HepG2 (cell line): ENCODE measurements around the gene TRAPPC4. TPM values are rescaled to one million over a fixed set of nuclear protein-coding genes. Genes with fewer than 3 reads are reported as not detected.

Experiments used
- BORCS8-MEF2B ChIP-seq: sonication (generic); formaldehyde crosslinking; IDR thresholded peaks from 2 replicates; pipeline ENCODE4 v1.8.0; 2022; ENCODE audit warnings: mild to moderate bottlenecking, missing genetic modification reagents
- BRD4 ChIP-seq: sonication (generic); formaldehyde crosslinking; IDR thresholded peaks from 2 replicates; pipeline ENCODE4 v1.4.0; 2020; ENCODE audit warnings: missing genetic modification reagents
- GATA4 ChIP-seq: sonication (generic); IDR thresholded peaks from 2 replicates; pipeline ENCODE4 v1.6.1; 2016; ENCODE audit warnings: antibody characterized with exemption, low read depth, borderline replicate concordance
- HNRNPUL1 ChIP-seq: fragments of 200-400 bp; formaldehyde crosslinking; IDR thresholded peaks from 2 replicates; pipeline ENCODE4 v1.6.1; 2017; ENCODE audit warnings: low read depth, mild to moderate bottlenecking, low read length, moderate library complexity
- KMT2B ChIP-seq: IDR thresholded peaks from 2 replicates; pipeline ENCODE4 v1.6.1; 2016; ENCODE audit warnings: missing genetic modification reagents, missing compliant biosample characterization
- MAZ ChIP-seq, 2 experiments: sonication (generic) in 1 of 2; formaldehyde crosslinking in 1 of 2; IDR thresholded peaks; 2 replicates each; pipeline versions ENCODE4 v1.5.0 to v1.6.1; 2012 to 2020; ENCODE audit warnings: low read depth in 2 of 2, mild to moderate bottlenecking in 2 of 2, borderline replicate concordance in 1 of 2, improper control_type of control experiment in 1 of 2, low read length in 1 of 2, missing genetic modification reagents in 1 of 2, moderate library complexity in 1 of 2
- NFYC ChIP-seq: IDR thresholded peaks from 2 replicates; pipeline ENCODE4 v1.6.1; 2016; ENCODE audit warnings: missing genetic modification reagents, missing compliant biosample characterization
- NKX3-1 ChIP-seq: sonication (generic); formaldehyde crosslinking; IDR thresholded peaks from 2 replicates; pipeline ENCODE4 v1.5.0; 2020; ENCODE audit warnings: missing genetic modification reagents
- PTBP1 ChIP-seq: fragments of 200-400 bp; formaldehyde crosslinking; IDR thresholded peaks from 2 replicates; pipeline ENCODE4 v1.6.1; 2018; ENCODE audit warnings: low read length, low read depth; ENCODE audit not compliant: poor library complexity, severe bottlenecking
- SMARCE1 ChIP-seq: fragments of 450-650 bp; IDR thresholded peaks from 2 replicates; pipeline ENCODE4 v1.6.1; 2017; ENCODE audit warnings: borderline replicate concordance
- SYNCRIP ChIP-seq: fragments of 200-400 bp; formaldehyde crosslinking; IDR thresholded peaks from 2 replicates; pipeline ENCODE4 v1.6.1; 2018; ENCODE audit warnings: mild to moderate bottlenecking, low read depth, low read length; ENCODE audit not compliant: insufficient read depth
- ZNF251 ChIP-seq: sonication (generic); formaldehyde crosslinking; IDR thresholded peaks from 2 replicates; pipeline ENCODE4 v1.9.0; 2021; ENCODE audit warnings: mild to moderate bottlenecking, missing genetic modification reagents
- ZNF790 ChIP-seq: sonication (generic); formaldehyde crosslinking; IDR thresholded peaks from 2 replicates; pipeline ENCODE4 v1.8.0; 2022; ENCODE audit warnings: missing genetic modification reagents, mild to moderate bottlenecking, borderline replicate concordance
- ZNF792 ChIP-seq: IDR thresholded peaks from 2 replicates; pipeline ENCODE4 v1.6.1; 2016
- polyA plus RNA-seq, 8 experiments: library from polyadenylated mRNA; depleted of rRNA in 3 of 8; stranded (reverse) in 7 of 8; unstranded in 1 of 8; fragments of >200 nt; fragmentation: Illumina TruSeq in 4 of 8; extraction: Trizol in 4 of 8; gene quantifications; 2 replicates each; pipeline versions ENCODE4 v1.2.1 to v1.2.3, GENCODE V29; 2011 to 2016; ENCODE audit warnings: low read depth in 4 of 8, missing spikeins in 1 of 8, mixed read lengths in 1 of 8; ENCODE audit not compliant: insufficient read depth in 1 of 8
- total RNA-seq, 5 experiments: library from RNA; depleted of rRNA; stranded (reverse); fragments of >200 nt; fragmentation: Illumina TruSeq; extraction: Trizol; gene quantifications; 2 replicates each; pipeline ENCODE4 v1.2.3, GENCODE V29; 2016; ENCODE audit warnings: low read depth in 1 of 5
- TF ChIP-seq, protein P1 (sequence below): sonication (generic); formaldehyde crosslinking; IDR thresholded peaks from 2 replicates; pipeline ENCODE4 v1.5.1; 2020; ENCODE audit warnings: mild to moderate bottlenecking, missing genetic modification reagents, moderate library complexity
- TF ChIP-seq, protein P2 (sequence below): sonication (generic); formaldehyde crosslinking; IDR thresholded peaks from 2 replicates; pipeline ENCODE4 v1.4.0; 2020; ENCODE audit warnings: missing genetic modification reagents
- TF ChIP-seq, protein P3 (sequence below): sonication (generic); formaldehyde crosslinking; IDR thresholded peaks from 2 replicates; pipeline ENCODE4 v1.5.1; 2020; ENCODE audit warnings: mild to moderate bottlenecking, moderate library complexity, missing genetic modification reagents

Gene TRAPPC4
- total and polyA plus RNA-seq, 2 of the 13 experiments (the other 11 are each of a cell fraction or from before 2014, with no cell fraction given): 97.4 to 140 TPM

DNA sequence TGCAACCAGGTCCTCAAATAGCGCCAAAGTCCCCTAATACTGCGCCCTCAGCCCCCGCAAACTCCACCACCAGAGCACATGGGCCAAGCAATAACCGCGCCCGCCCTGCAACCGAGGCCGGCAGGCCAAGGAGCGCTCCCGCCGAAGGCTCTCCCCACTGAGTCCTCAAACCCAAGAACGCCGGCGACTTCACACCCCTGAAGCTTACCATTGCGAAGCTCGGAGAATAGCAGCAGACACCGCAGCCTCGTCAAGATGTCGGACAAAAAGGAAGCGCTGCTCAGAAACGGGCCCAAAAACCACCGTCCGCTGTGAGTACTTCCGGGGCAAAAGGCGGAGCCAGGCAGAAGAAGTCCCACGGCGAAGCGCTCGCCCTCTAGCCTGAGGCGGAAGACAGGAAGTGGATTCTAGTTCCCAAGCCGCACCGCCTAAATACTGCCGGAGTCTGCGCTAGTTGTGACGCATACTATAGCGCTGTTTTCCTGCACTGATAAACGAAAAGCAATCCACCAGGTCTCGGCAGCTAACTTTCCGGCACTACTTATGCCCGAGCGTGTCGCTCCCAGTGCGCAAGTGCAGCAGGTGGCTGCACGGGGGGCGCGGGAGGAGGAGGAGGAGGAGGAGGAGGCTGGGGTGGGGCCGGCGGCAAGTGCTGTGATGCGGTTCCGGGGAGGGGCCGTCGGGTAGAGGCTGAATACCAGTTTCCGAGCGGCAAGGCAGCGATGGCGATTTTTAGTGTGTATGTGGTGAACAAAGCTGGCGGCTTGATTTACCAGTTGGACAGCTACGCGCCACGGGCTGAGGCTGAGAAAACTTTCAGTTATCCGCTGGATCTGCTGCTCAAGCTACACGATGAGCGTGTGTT, at the start of gene TRAPPC4, which contains the start of gene RPS25 (continued):
- TF ChIP-seq NFYC (peak; percentile 61), ZNF792 (CRISPR knock-in tag) (no peak), PTBP1 (no peak), KMT2B (CRISPR knock-in tag) (peak; percentile 86; the same call in 1 of the 2 replicates), ZNF251 (CRISPR knock-in tag) (no peak), BORCS8-MEF2B (peak; percentile 37), NKX3-1 (CRISPR knock-in tag) (peak; percentile 64; the same call in 1 of the 2 replicates), BRD4 (peak; percentile 46; the same call in 1 of the 2 replicates), ZNF790 (CRISPR knock-in tag) (no peak), SMARCE1 (no peak), MAZ (IDR thresholded peaks at IDR 0.05; ENCODE audit: borderline replicate concordance, low read depth, low read length) (peak; percentile 92), MAZ (CRISPR knock-in tag; IDR thresholded peaks at IDR 0.05; ENCODE audit: low read depth) (peak; percentile 86; the same call in 1 of the 2 replicates), HNRNPUL1 (no peak), GATA4 (peak; percentile 36; the same call in 1 of the 2 replicates), SYNCRIP (no peak)
- TF ChIP-seq, protein P1, sequence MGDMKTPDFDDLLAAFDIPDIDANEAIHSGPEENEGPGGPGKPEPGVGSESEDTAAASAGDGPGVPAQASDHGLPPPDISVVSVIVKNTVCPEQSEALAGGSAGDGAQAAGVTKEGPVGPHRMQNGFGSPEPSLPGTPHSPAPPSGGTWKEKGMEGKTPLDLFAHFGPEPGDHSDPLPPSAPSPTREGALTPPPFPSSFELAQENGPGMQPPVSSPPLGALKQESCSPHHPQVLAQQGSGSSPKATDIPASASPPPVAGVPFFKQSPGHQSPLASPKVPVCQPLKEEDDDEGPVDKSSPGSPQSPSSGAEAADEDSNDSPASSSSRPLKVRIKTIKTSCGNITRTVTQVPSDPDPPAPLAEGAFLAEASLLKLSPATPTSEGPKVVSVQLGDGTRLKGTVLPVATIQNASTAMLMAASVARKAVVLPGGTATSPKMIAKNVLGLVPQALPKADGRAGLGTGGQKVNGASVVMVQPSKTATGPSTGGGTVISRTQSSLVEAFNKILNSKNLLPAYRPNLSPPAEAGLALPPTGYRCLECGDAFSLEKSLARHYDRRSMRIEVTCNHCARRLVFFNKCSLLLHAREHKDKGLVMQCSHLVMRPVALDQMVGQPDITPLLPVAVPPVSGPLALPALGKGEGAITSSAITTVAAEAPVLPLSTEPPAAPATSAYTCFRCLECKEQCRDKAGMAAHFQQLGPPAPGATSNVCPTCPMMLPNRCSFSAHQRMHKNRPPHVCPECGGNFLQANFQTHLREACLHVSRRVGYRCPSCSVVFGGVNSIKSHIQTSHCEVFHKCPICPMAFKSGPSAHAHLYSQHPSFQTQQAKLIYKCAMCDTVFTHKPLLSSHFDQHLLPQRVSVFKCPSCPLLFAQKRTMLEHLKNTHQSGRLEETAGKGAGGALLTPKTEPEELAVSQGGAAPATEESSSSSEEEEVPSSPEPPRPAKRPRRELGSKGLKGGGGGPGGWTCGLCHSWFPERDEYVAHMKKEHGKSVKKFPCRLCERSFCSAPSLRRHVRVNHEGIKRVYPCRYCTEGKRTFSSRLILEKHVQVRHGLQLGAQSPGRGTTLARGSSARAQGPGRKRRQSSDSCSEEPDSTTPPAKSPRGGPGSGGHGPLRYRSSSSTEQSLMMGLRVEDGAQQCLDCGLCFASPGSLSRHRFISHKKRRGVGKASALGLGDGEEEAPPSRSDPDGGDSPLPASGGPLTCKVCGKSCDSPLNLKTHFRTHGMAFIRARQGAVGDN (CRISPR knock-in tag): peak; percentile 92
- TF ChIP-seq, protein P2, sequence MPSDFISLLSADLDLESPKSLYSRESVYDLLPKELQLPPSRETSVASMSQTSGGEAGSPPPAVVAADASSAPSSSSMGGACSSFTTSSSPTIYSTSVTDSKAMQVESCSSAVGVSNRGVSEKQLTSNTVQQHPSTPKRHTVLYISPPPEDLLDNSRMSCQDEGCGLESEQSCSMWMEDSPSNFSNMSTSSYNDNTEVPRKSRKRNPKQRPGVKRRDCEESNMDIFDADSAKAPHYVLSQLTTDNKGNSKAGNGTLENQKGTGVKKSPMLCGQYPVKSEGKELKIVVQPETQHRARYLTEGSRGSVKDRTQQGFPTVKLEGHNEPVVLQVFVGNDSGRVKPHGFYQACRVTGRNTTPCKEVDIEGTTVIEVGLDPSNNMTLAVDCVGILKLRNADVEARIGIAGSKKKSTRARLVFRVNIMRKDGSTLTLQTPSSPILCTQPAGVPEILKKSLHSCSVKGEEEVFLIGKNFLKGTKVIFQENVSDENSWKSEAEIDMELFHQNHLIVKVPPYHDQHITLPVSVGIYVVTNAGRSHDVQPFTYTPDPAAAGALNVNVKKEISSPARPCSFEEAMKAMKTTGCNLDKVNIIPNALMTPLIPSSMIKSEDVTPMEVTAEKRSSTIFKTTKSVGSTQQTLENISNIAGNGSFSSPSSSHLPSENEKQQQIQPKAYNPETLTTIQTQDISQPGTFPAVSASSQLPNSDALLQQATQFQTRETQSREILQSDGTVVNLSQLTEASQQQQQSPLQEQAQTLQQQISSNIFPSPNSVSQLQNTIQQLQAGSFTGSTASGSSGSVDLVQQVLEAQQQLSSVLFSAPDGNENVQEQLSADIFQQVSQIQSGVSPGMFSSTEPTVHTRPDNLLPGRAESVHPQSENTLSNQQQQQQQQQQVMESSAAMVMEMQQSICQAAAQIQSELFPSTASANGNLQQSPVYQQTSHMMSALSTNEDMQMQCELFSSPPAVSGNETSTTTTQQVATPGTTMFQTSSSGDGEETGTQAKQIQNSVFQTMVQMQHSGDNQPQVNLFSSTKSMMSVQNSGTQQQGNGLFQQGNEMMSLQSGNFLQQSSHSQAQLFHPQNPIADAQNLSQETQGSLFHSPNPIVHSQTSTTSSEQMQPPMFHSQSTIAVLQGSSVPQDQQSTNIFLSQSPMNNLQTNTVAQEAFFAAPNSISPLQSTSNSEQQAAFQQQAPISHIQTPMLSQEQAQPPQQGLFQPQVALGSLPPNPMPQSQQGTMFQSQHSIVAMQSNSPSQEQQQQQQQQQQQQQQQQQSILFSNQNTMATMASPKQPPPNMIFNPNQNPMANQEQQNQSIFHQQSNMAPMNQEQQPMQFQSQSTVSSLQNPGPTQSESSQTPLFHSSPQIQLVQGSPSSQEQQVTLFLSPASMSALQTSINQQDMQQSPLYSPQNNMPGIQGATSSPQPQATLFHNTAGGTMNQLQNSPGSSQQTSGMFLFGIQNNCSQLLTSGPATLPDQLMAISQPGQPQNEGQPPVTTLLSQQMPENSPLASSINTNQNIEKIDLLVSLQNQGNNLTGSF (CRISPR knock-in tag): peak; percentile 54; the same call in 1 of the 2 replicates
- TF ChIP-seq, protein P3, sequence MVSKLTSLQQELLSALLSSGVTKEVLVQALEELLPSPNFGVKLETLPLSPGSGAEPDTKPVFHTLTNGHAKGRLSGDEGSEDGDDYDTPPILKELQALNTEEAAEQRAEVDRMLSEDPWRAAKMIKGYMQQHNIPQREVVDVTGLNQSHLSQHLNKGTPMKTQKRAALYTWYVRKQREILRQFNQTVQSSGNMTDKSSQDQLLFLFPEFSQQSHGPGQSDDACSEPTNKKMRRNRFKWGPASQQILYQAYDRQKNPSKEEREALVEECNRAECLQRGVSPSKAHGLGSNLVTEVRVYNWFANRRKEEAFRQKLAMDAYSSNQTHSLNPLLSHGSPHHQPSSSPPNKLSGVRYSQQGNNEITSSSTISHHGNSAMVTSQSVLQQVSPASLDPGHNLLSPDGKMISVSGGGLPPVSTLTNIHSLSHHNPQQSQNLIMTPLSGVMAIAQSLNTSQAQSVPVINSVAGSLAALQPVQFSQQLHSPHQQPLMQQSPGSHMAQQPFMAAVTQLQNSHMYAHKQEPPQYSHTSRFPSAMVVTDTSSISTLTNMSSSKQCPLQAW: peak; percentile 87
